IMR-90 (cell line): Measurements from ENCODE around the gene LRP1-AS. TPM values are rescaled to one million over a fixed set of nuclear protein-coding genes. Genes with fewer than 3 reads are reported as not detected.

ENCODE experiments used
- ATAC-seq: fragments of 200-7000 bp; cut with Tn5 transposase; 2 replicates; pipeline ENCODE4 v1.9.1; 2020; ENCODE audit warnings: low read depth, mild to moderate bottlenecking, moderate library complexity
- BruUV-seq: library from RNA; stranded (reverse); fragments of 400-500 nt; replicated peaks from 2 replicates; lab custom pipeline; 2021; lab: Mats Ljungman, UMichigan
- CTCF ChIA-PET: fragments of 300-600 bp; formaldehyde crosslinking; extraction: SDS; loops from one replicate; lab custom pipeline; 2021; ENCODE audit warnings: antibody characterized with exemption; lab: Yijun Ruan, JAX
- POLR2A ChIA-PET: fragments of 300-600 bp; sonication (Branson Sonifier 250); formaldehyde crosslinking; loops from one replicate; lab custom pipeline; 2022; ENCODE audit warnings: antibody characterized with exemption; ENCODE audit not compliant: unreplicated experiment; lab: Charles Lee
- DNase-seq: peaks from one replicate; pipeline ENCODE4 v3.0.0; 2013
- H2AFZ ChIP-seq: replicated peaks from 2 replicates; pipeline ENCODE3; 2013; ENCODE audit warnings: low read length, mild to moderate bottlenecking; ENCODE audit not compliant: poor library complexity
- H2AK5ac ChIP-seq: 2 replicates; pipeline ENCODE4 v1.6.1; 2013; ENCODE audit warnings: low read depth, low read length, inconsistent platforms
- H2AK9ac ChIP-seq: replicated peaks from 2 replicates; pipeline ENCODE3; 2013; ENCODE audit warnings: mild to moderate bottlenecking, low read depth, low read length, moderate library complexity; ENCODE audit not compliant: poor library complexity
- H2BK120ac ChIP-seq: 2 replicates; pipeline ENCODE4 v1.6.1; 2013; ENCODE audit warnings: low read depth, low read length, inconsistent platforms
- H2BK15ac ChIP-seq: 3 replicates; pipeline ENCODE4 v1.6.1; 2013; ENCODE audit warnings: low read depth, low read length, inconsistent platforms
- H2BK20ac ChIP-seq: 2 replicates; pipeline ENCODE4 v1.6.1; 2013; ENCODE audit warnings: low read depth, mild to moderate bottlenecking, inconsistent platforms, low read length, moderate library complexity
- H2BK5ac ChIP-seq: 2 replicates; pipeline ENCODE4 v1.6.1; 2013; ENCODE audit warnings: mild to moderate bottlenecking, low read depth, low read length, inconsistent platforms; ENCODE audit not compliant: poor library complexity, severe bottlenecking
- H3K14ac ChIP-seq: replicated peaks from 2 replicates; pipeline ENCODE4 v1.6.1; 2013; ENCODE audit warnings: low read depth, low read length, inconsistent platforms
- H3K18ac ChIP-seq: 2 replicates; pipeline ENCODE4 v1.6.1; 2013; ENCODE audit warnings: low read depth, low read length, control low read depth
- H3K23ac ChIP-seq: 2 replicates; pipeline ENCODE4 v1.6.1; 2013; ENCODE audit warnings: low read depth, low read length, inconsistent platforms
- H3K27ac ChIP-seq: 2 replicates; pipeline ENCODE4 v1.5.1; 2013; ENCODE audit warnings: mild to moderate bottlenecking, control low read depth, low read length; ENCODE audit not compliant: insufficient read depth
- H3K27me3 ChIP-seq: 2 replicates; pipeline ENCODE4 v1.6.1; 2013; ENCODE audit warnings: low read length; ENCODE audit not compliant: control insufficient read depth, insufficient read depth
- H3K36me3 ChIP-seq: 2 replicates; pipeline ENCODE4 v1.6.1; 2013; ENCODE audit warnings: low read length, mixed read lengths; ENCODE audit not compliant: control insufficient read depth, insufficient read depth
- H3K4ac ChIP-seq: 2 replicates; pipeline ENCODE4 v1.6.1; 2013; ENCODE audit warnings: low read depth, low read length, inconsistent platforms
- H3K4me1 ChIP-seq: 2 replicates; pipeline ENCODE4 v1.6.1; 2013; ENCODE audit warnings: low read length, mixed read lengths; ENCODE audit not compliant: control insufficient read depth, insufficient read depth
- H3K4me2 ChIP-seq: 2 replicates; pipeline ENCODE4 v1.6.1; 2013; ENCODE audit warnings: low read depth, mild to moderate bottlenecking, control low read depth, low read length, moderate library complexity
- H3K4me3 ChIP-seq: 2 replicates; pipeline ENCODE4 v1.5.1; 2013; ENCODE audit warnings: low read depth, mild to moderate bottlenecking, control low read depth, low read length, moderate library complexity; ENCODE audit not compliant: insufficient read depth
- H3K56ac ChIP-seq: 2 replicates; pipeline ENCODE4 v1.6.1; 2013; ENCODE audit warnings: low read length, inconsistent platforms; ENCODE audit not compliant: insufficient read depth; ENCODE audit errors: extremely low read depth
- H3K79me1 ChIP-seq, 2 experiments: 2 replicates each; pipeline ENCODE4 v1.6.1; 2013; ENCODE audit warnings: low read length in 2 of 2, inconsistent platforms in 1 of 2, low read depth in 1 of 2
- H3K9ac ChIP-seq: 2 replicates; pipeline ENCODE4 v1.6.1; 2013; ENCODE audit warnings: low read depth, low read length, control low read depth
- H3K9me1 ChIP-seq: 2 replicates; pipeline ENCODE4 v1.6.1; 2013; ENCODE audit warnings: low read length, inconsistent platforms; ENCODE audit not compliant: insufficient read depth
- H3K9me3 ChIP-seq: 2 replicates; pipeline ENCODE4 v1.6.1; 2013; ENCODE audit warnings: low read length; ENCODE audit not compliant: control insufficient read depth, insufficient read depth
- H4K20me1 ChIP-seq: 2 replicates; pipeline ENCODE4 v1.6.1; 2013; ENCODE audit warnings: low read length, inconsistent platforms; ENCODE audit not compliant: insufficient read depth
- H4K5ac ChIP-seq: 2 replicates; pipeline ENCODE4 v1.6.1; 2013; ENCODE audit warnings: mild to moderate bottlenecking, low read depth, low read length, control low read depth
- H4K8ac ChIP-seq, 2 experiments: 2 replicates each; pipeline ENCODE4 v1.6.1; 2013; ENCODE audit warnings: low read depth in 2 of 2, low read length in 2 of 2, control low read depth in 1 of 2, inconsistent platforms in 1 of 2
- H4K91ac ChIP-seq: 2 replicates; pipeline ENCODE4 v1.6.1; 2013; ENCODE audit warnings: low read depth, low read length, inconsistent platforms; ENCODE audit not compliant: insufficient read depth
- NFE2L2 ChIP-seq: fragments of 150-350 bp; IDR thresholded peaks from 2 replicates; pipeline ENCODE4 v1.6.1; 2016; ENCODE audit warnings: low read depth, mild to moderate bottlenecking, low read length
- POLR2A ChIP-seq: IDR thresholded peaks from 2 replicates; pipeline ENCODE4 v1.6.1; 2012; ENCODE audit warnings: mild to moderate bottlenecking, low read depth, low read length
- RFX5 ChIP-seq: IDR thresholded peaks from 2 replicates; pipeline ENCODE4 v1.8.0; 2012; ENCODE audit warnings: low read depth, mild to moderate bottlenecking, low read length, moderate library complexity
- WGBS, 2 experiments: methylation state at CpG; one replicate each; pipeline versions ENCODE4 v1.1.5 to v1.1.7; 2013; ENCODE audit warnings: missing lambda C conversion rate in 2 of 2; ENCODE audit not compliant: insufficient read length in 1 of 2; ENCODE audit errors: extremely low coverage in 2 of 2; 5-methylcytosine and 5-hydroxymethylcytosine counted together
- dilution Hi-C: fragments of 300-500 bp; cut with HindIII; formaldehyde crosslinking; loops from one replicate; pipeline ENCODE4 v1.14.3; 2018; ENCODE audit warnings: low sequenced_read_pairs; ENCODE audit not compliant: unreplicated experiment
- in situ Hi-C: fragments of 300-500 bp; cut with MboI; formaldehyde crosslinking; loops from 3 replicates; pipeline ENCODE4 v1.14.3; 2019; ENCODE audit warnings: low sequenced_read_pairs, inconsistent platforms, mixed read lengths
- intact Hi-C: fragments of 100-400 bp; cut with micrococcal nuclease; formaldehyde crosslinking; loops from 2 replicates; pipeline ENCODE4 v1.10.0; 2022
- polyA plus RNA-seq, 3 experiments: library from polyadenylated mRNA; depleted of rRNA; stranded (reverse); fragments of >200 nt; gene quantifications; 2 replicates each; pipeline ENCODE4 v1.2.3, GENCODE V29; 2012; ENCODE audit warnings: low replicate concordance in 1 of 3
- total RNA-seq: library from RNA; depleted of rRNA; stranded (reverse); fragments of >200 nt; gene quantifications from 2 replicates; pipeline ENCODE4 v1.2.3, GENCODE V29; 2012

LRP1-AS gene
- total and polyA plus RNA-seq, 2 of the 4 experiments (the other 2 are of a cell fraction), result not detected

- ATAC-seq (no peak), DNase-seq (no peak)
- no peak overlapping the region for H2BK5ac ChIP-seq
- no peak overlapping the region for H3K14ac ChIP-seq
- CTCF ChIA-PET, result interaction anchor here (0.5 kb wide), 1 partner anchor 31 kb away, joined by 4 read pairs; no protein-coding TSS in a partner anchor
- no peak for TF ChIP-seq RFX5
- TF ChIP-seq POLR2A, result no peak
- TF ChIP-seq NFE2L2, result no peak
- no peaks in the 10 kb centered on the region for H3K9me3 ChIP-seq
- no peak overlapping the region for H4K91ac ChIP-seq
- no peak overlapping the region for H3K9ac ChIP-seq
- H2AK5ac ChIP-seq, result no peak overlapping the region
- dilution Hi-C loops, result no loop called here
- H2BK20ac ChIP-seq, result no peak overlapping the region
- peaks cover 52 to 94% of the 10 kb centered on the region in 2 experiments for H3K79me1 ChIP-seq
- H2AFZ ChIP-seq, result no peak overlapping the region
- 88% methylated on average over 3 of the region's 16 CpGs; no CpG with 5 or more reads in 1 of the 2 experiments for WGBS, 2 experiments
- no peak overlapping the region for H3K4me3 ChIP-seq
- H3K4ac ChIP-seq, result no peak overlapping the region
- BruUV-seq, result no TSS peak
- H3K4me2 ChIP-seq, result no peak overlapping the region
- no peak overlapping the region for H4K5ac ChIP-seq
- no peak overlapping the region for H2BK15ac ChIP-seq
- POLR2A ChIA-PET, result no interaction called here
- no peak overlapping the region for H4K8ac ChIP-seq
- H3K18ac ChIP-seq, result no peak overlapping the region
- no peak overlapping the region for H3K56ac ChIP-seq
- in situ Hi-C loops, result no loop called here
- no peak overlapping the region for H2AK9ac ChIP-seq
- intact Hi-C loops, result no loop called here
- no peak overlapping the region for H3K27ac ChIP-seq
- no peak overlapping the region for H3K23ac ChIP-seq
- H3K4me1 ChIP-seq, result peaks cover 16% of the 10 kb centered on the region
- H2BK120ac ChIP-seq, result no peak overlapping the region
- peaks cover 51% of the 10 kb centered on the region for H4K20me1 ChIP-seq
- peaks cover 28% of the 10 kb centered on the region for H3K9me1 ChIP-seq
- peaks cover 91% of the 10 kb centered on the region for H3K36me3 ChIP-seq
- H3K27me3 ChIP-seq, result no peaks in the 10 kb centered on the region
These were observed 9.4 kb upstream of the LRP1-AS start for GRCh38 chr12:57156701-57157403.
